Measurements from ENCODE around the gene ISY1. TPM values are rescaled to one million over a fixed set of nuclear protein-coding genes. Genes with fewer than 3 reads are reported as not detected.
"Not testable (repeated sequence)": the region's sequence is repeated elsewhere in the genome, so short reads cannot be mapped to it uniquely, and the experiment has no call there.

Gene ISY1
- total and polyA plus RNA-seq, 4 donors = 23.1 to 39.6 (median 26.5) TPM

- Histone ChIP-seq H3K27ac (ENCODE audit: low read depth in 1 of 2, low read length in 1 of 2) (peak overlapping the region in 1 of 2 donors; percentile 27), H3K9ac (ENCODE audit: insufficient read depth in 1 of 2, low read length in 2 of 2) (peak overlapping the region in 1 of 2 donors; percentile 11), H3K36me3 (ENCODE audit: control insufficient read depth in 4 of 4, insufficient read depth in 4 of 4, low read length in 4 of 4) (peaks cover 7 to 20% (median 17%) of the 10 kb centered on the region in 4 donors), H3K4me3 (no peak overlapping the region), H3K9me3 (ENCODE audit: control insufficient read depth in 4 of 4, insufficient read depth in 3 of 4, low read length in 3 of 4) (no peaks in the 10 kb centered on the region), H3K4me1 (ENCODE audit: control insufficient read depth in 5 of 5, insufficient read depth in 5 of 5, low read length in 5 of 5) (peaks cover 1 to 20% (median 14%) of the 10 kb centered on the region in 5 donors), H3K27me3 (ENCODE audit: control insufficient read depth in 3 of 3, insufficient read depth in 3 of 3, low read length in 2 of 3) (no peaks in the 10 kb centered on the region)
- DNase-seq (no peak), ATAC-seq (ENCODE audit: insufficient read depth, low FRiP score) (no peak)
- no peak for TF ChIP-seq CTCF (IDR thresholded peaks at IDR 0.05; ENCODE audit: control extremely low read depth, extremely low read depth)
- WGBS, 2 donors = 73 to 87% methylated on average over 5 of the region's 5 CpGs
Measured at GRCh38 chr3:129162729-129163579, 2.1 kb upstream of the ISY1 start.

- no peaks in the 10 kb centered on the region for H3K9me3 ChIP-seq (ENCODE audit: control insufficient read depth in 4 of 4, insufficient read depth in 3 of 4, low read length in 3 of 4)
- no peak for TF ChIP-seq CTCF (IDR thresholded peaks at IDR 0.05; ENCODE audit: control extremely low read depth, extremely low read depth)
- H3K4me1 ChIP-seq (ENCODE audit: control insufficient read depth in 5 of 5, insufficient read depth in 5 of 5, low read length in 5 of 5) = peaks cover 1 to 20% (median 14%) of the 10 kb centered on the region in 5 donors
- peak overlapping the region; percentile 37 for H3K4me3 ChIP-seq
- peak overlapping the region; percentile 80 to 98 for H3K9ac ChIP-seq (ENCODE audit: insufficient read depth in 1 of 2, low read length in 2 of 2)
- DNase-seq (peak in 2 of 3 donors; percentile 20 to 35), ATAC-seq (ENCODE audit: insufficient read depth, low FRiP score) (peak; percentile 6)
- WGBS, 2 donors = 2% methylated on average over 12 of the region's 12 CpGs
- peak overlapping the region; percentile 94 to 96 for H3K27ac ChIP-seq (ENCODE audit: low read depth in 1 of 2, low read length in 1 of 2)
- peaks cover 7 to 14% (median 13%) of the 10 kb centered on the region in 4 donors for H3K36me3 ChIP-seq (ENCODE audit: control insufficient read depth in 4 of 4, insufficient read depth in 4 of 4, low read length in 4 of 4)
- no peaks in the 10 kb centered on the region for H3K27me3 ChIP-seq (ENCODE audit: control insufficient read depth in 3 of 3, insufficient read depth in 3 of 3, low read length in 2 of 3)
Measured at GRCh38 chr3:129161860-129162271, 1.0 kb upstream of the ISY1 start.

GRCh38 chr3:129144786-129145185, 16.1 kb downstream of the ISY1 start:
- DNase-seq = no peak
- H3K36me3 ChIP-seq (ENCODE audit: control insufficient read depth in 4 of 4, insufficient read depth in 4 of 4, low read length in 4 of 4) = peaks cover 15 to 26% (median 21%) of the 10 kb centered on the region in 4 donors
- no peak for TF ChIP-seq CTCF (IDR thresholded peaks at IDR 0.05; ENCODE audit: control extremely low read depth, extremely low read depth)
- H3K9ac ChIP-seq (ENCODE audit: insufficient read depth in 1 of 2, low read length in 2 of 2) = no peak overlapping the region
- H3K27me3 ChIP-seq (ENCODE audit: control insufficient read depth in 3 of 3, insufficient read depth in 3 of 3, low read length in 2 of 3) = no peaks in the 10 kb centered on the region
- H3K9me3 ChIP-seq (ENCODE audit: control insufficient read depth in 4 of 4, insufficient read depth in 3 of 4, low read length in 3 of 4) = no peaks in the 10 kb centered on the region
- H3K4me1 ChIP-seq (ENCODE audit: control insufficient read depth in 5 of 5, insufficient read depth in 5 of 5, low read length in 5 of 5) = no peaks in the 10 kb centered on the region
- ATAC-seq (ENCODE audit: insufficient read depth, low FRiP score) = no peak
- H3K4me3 ChIP-seq = no peak overlapping the region
- H3K27ac ChIP-seq (ENCODE audit: low read depth in 1 of 2, low read length in 1 of 2) = no peak overlapping the region

- DNase-seq; H3K9ac ChIP-seq (ENCODE audit: insufficient read depth in 1 of 2, low read length in 2 of 2); H3K9me3 ChIP-seq (ENCODE audit: control insufficient read depth in 4 of 4, insufficient read depth in 3 of 4, low read length in 3 of 4); H3K27me3 ChIP-seq (ENCODE audit: control insufficient read depth in 3 of 3, insufficient read depth in 3 of 3, low read length in 2 of 3); H3K4me1 ChIP-seq (ENCODE audit: control insufficient read depth in 5 of 5, insufficient read depth in 5 of 5, low read length in 5 of 5); ATAC-seq (ENCODE audit: insufficient read depth, low FRiP score); H3K27ac ChIP-seq (ENCODE audit: low read depth in 1 of 2, low read length in 1 of 2); H3K4me3 ChIP-seq: not testable (repeated sequence)
- peaks cover 18 to 25% (median 23%) of the 10 kb centered on the region in 4 donors for H3K36me3 ChIP-seq (ENCODE audit: control insufficient read depth in 4 of 4, insufficient read depth in 4 of 4, low read length in 4 of 4)
- WGBS, 2 donors = 96% methylated on average over 5 of the region's 5 CpGs
Measured at GRCh38 chr3:129141011-129141410, 19.9 kb downstream of the ISY1 start.
